NCI-H1417 (cell line): ENCODE measurements around the gene WDFY4.

Source experiments
- DNase-seq, 3 experiments: peaks; one replicate each; lab custom pipeline; 2025; lab: John Stamatoyannopoulos, UW

Gene WDFY4

GRCh38 chr10:48985621-48986158 lies 301.0 kb downstream of the WDFY4 start:
- no peak for DNase-seq

- no peak for DNase-seq
Observed at GRCh38 chr10:48990226-48990625, 305.6 kb downstream of the WDFY4 start.

GRCh38 chr10:48993627-48994026 lies 309.0 kb downstream of the WDFY4 start:
- no peak for DNase-seq

- DNase-seq: peak in 1 of 3 experiments; percentile 3
Observed at GRCh38 chr10:48996329-48996728, 311.7 kb downstream of the WDFY4 start.

GRCh38 chr10:48999346-48999745 lies 314.7 kb downstream of the WDFY4 start:
- no peak for DNase-seq

DNA sequence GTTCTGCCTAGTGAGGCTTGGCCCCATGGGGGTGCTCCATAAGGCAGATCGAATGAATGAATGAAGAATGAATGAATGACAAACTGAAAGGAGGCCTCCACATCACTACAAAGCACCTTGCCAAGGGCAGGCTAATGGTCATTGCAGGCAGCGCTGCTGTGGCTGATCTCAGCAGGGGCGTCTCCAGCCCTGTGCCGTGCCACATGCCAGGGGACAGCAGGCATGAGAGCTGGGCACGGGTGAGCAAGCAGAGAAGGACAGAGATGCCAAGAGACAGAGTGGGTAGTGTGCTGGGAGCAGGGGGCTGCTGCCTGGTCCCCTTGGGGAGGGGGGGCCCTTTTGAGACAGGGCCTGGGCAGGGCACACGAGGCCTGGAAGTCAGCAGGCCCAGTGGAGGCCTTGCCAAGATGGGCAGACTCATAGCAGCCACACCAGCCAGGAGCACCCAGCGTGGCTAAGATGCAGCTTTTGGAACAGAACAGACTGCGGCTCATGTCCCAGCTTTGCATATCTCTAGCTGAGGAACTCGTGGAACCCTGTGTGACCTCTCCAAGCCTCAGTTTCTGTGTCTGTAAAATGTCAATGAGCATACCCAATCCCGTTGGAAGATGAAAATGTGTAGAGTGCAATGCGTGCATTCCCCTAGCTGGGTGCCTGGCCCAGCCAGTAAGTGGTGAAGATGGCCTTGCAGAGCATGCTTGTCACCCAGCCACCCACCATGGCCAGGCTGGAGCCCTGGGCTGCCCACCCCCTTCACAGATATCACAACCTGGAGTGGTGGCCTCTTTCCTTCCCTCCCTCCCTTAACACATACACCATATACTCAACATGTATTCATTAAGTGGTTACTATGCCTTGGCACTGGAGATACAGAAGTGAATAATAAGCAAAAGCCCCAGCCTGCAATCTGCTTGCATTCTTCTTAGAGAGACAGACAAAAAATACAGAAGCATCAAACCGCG lies 316.0 kb downstream of the WDFY4 start:
- DNase-seq: no peak

DNA sequence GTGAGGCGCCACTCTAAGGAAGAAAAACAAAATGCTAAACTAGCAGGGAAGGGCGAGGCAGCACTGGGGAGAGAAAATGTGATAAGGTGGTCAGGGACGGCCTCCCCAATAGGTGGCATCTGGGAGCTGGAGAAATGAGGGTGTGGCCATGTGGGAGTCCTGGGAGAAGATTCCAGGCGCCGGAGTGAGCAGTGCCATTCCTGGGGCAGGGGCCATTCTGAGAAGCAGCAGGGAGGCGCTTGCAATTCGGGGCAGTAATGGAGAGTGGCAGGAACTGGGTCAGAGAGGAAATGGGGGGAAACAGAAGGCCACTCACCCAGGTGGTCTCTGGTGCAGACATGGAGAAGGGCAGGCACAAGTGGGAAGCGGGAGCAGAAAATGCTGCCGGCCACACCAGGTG lies 316.7 kb downstream of the WDFY4 start:
- DNase-seq: no peak

DNA sequence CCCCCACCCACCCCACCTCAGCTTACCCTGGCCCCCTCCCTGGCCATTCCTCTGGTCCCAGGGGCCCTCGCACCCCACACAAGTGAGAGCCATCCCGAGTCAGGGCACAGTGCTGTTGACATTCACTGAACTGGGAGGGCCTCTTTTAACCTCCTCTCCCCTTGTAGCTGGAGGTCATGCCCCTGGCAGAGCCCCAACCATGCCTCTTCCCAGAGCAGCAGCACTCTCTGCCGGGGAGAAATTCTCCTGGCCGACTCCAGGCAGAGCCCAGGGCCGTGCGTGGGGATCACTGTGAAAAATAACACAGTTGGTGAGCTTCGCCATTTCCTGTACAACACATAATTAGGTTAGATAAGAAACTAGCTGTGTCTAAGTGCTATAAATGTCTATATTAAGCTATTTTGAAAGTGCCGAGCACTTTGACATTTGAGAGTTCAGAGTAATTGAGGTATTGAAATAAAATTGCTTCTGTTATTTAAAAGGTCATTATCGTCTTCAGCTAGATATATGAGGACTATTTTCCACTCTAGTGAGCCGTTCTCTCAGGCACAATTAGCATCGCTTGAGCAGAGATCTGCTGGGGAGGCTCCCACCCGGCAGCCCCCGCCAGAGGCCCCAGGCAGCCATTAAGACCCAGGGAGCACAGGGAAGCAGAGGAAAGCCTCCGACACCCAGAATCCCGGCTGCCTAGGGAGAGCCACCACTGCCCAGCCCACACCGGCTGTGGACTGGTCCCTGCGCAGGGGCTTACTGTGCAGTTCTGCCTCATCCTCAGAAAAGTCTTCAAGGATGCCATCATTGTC lies 317.4 kb downstream of the WDFY4 start:
- peak in 2 of 3 experiments; percentile 22 to 59 for DNase-seq

GRCh38 chr10:49005270-49005669 lies 320.6 kb downstream of the WDFY4 start:
- DNase-seq: no peak

DNA sequence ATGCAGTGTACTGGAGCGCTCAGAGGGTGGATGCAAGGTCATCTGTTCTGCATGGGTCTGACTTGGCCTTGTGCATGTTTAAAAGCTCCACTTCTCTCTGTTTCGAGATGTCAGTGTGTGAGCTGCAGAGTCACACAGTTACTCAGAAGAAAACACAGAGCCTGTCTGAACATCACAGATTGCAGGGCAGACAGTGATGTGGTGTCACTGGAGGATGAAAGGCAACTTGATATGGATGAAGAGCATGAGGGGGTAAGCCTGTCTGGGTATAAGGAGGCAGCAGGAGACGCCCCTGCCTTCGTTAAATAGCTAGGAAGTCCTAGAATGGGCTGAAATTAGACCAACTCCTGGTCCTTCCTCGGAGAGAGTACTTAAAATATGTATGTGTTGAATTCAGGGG lies 322.5 kb downstream of the WDFY4 start:
- no peak for DNase-seq

DNA sequence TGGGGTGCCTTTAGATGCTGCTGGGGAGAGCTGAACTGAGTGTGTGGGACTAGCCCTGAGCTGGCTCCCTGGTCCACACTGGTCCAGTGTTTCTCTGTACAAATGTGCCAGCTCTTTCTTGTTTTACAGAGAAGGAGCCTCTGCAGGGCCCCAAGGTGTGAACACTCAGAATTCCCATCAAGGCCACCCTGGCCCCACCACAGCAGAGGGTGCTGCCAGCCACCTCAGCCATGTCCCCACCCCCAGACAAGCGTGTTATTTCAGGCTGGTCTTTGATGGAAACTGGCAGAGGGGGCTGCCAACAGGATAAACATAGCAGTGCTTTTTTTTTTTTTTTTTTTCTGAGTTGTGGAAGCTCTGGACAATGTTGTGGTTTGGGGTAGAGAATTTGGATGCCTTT lies 323.4 kb downstream of the WDFY4 start:
- DNase-seq: no peak

GRCh38 chr10:49008505-49009198 lies 324.0 kb downstream of the WDFY4 start:
- DNase-seq: no peak

DNA sequence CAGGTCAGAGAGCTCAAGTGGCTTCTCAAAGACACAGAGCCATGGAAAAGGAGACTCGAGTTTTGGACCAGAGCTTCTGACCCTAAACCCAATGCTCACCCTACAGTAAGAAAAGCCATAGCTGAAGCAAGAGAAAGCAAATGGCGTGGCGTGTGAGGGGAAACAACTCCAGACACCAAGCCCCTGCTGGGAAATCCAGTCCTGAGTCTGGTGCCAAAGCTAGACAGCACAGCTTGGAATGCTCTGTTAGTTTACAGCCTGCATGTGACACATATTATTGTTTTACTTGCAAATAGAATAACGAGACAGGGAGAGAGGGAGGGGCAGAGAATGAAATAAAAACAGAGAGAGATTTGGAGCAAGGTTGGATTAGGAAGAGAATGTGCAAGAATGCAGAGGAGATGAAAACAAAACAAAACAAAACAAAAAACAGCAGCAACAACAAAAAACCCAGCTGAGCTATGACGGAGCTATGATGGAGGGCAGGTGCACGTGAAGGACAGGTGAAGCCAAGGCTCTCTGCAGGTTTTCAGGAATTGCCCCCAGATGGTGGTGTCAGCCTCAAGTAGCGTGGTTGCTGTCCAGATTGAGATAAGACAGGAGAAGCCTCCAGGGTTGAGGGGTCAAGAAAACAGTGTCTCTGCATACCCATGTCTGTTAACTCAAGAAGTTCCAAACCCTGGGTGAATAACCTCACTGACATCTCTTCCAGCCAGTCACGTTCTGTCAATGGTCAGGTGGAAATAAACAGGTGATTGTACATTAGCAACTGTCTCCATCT lies 324.7 kb downstream of the WDFY4 start:
- no peak for DNase-seq

DNA sequence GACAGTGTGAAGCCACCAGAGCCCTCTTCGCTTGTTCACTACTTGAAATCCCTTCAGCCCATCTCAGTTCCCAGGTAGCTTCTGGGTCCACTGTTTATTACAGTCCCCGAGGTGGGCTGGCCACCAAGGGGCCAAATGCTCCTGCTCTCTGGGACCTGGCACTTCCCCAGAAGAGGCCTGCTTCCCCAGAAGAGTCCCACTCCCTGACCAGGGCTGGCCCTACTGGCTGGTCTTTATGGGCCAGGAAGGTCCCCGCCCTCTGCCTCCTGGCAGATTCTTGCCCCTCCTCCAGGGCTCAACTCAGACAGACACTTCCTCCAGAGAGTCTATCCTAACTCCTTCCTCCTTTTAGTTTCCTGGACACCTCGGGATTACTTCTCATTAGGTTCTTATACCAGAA lies 325.6 kb downstream of the WDFY4 start:
- DNase-seq: no peak

DNA sequence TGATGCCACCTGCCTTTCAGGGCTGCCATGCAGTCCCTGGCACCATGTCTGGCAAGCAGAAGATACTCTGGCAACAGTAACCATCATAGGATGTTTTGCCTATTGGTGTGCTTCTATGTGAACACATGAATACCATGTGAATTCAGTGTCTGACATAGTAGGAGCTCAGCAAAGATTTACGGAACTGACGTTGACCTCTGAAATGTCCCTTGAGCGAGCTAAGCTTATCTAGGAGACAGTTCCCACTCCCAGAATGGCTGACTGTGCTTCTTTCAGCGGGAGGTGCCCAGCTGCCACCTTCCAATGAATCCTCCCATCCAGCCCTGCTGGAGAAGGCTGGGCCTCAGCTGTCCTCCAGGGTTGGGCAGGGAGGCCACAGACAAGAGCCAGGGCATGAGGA lies 326.2 kb downstream of the WDFY4 start:
- no peak for DNase-seq

DNA sequence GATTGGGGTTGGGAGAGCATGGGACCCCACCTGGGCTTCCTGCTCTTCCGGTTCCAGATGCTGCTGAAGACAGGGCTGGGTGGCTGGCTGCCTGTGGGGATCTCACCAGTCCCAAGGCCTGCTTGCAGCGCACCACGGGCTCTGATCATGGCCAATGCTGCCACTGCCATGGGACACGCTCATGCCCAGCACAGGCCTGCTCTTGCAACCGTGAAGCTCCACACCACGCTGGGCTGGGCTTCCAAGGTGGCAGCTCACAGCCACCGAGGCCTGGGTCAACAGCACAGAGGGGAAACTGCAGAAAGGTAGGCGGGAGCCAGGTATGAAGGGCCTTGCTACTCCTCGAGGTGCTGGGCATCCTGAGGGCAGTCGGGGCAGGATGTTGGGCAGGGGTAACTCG lies 327.1 kb downstream of the WDFY4 start:
- no peak for DNase-seq

DNA sequence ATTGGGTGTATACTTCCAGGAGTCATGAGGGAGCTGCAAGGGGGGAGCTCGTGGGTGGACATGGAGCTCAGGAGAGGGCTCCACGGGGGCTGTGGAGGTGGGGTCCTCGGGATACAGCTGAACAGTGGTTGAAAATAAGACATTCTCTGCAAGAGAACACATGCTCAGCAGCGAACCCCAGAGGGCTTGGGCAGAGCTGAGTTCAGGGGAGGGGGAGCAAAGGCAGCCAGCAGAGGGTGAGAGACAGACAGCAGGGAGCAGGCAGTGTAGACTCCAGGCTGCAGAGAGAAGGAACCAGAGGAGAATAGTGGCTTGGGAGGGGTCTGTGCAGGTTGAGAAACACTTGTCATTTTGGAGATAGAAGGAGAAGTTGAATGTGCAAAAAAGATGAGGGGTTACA lies 327.9 kb downstream of the WDFY4 start:
- no peak for DNase-seq

DNA sequence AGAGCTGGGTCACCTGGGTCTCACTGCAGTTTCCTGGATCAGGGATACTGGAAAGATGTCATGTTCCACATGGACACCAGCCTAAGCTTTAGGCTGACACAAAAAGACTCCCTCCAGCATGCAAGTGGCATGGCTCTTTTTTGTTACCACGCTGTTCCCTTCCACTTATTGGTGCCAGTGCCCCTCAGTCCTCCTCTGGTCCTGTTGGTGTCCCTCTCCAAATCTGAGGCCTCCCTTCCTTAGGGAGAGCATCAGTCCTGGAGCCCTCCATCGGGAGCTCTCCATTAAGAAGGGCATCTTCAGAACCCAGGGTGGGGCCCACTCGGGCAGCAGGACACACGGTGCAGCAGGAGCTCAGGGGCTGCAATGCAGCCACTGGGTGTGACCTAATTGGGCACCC lies 331.0 kb downstream of the WDFY4 start:
- DNase-seq: no peak

GRCh38 chr10:49021685-49022084 lies 337.0 kb downstream of the WDFY4 start:
- no peak for DNase-seq

DNA sequence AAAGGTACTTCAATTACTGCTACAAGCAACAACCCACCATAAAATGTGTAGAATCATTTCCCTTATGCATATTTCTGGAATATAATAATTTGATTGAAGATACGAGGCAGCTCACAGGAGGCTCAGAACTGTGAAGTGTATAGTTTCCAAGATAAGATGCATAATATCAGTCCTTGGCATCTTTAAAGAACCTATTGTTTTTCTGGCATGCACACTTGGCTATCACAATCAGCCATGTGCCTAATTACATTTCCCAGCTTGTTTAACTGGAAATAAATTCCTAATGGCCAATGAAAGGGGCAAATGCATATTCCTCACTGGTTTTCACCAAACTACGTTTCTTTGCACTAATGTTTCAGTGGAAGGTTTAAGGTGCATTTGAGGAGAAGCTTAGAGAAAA lies 338.4 kb downstream of the WDFY4 start:
- no peak for DNase-seq

- no peak for DNase-seq
Observed at GRCh38 chr10:49023752-49024151, 339.1 kb downstream of the WDFY4 start.
